ENCODE data around the gene CABP4.

DNA sequence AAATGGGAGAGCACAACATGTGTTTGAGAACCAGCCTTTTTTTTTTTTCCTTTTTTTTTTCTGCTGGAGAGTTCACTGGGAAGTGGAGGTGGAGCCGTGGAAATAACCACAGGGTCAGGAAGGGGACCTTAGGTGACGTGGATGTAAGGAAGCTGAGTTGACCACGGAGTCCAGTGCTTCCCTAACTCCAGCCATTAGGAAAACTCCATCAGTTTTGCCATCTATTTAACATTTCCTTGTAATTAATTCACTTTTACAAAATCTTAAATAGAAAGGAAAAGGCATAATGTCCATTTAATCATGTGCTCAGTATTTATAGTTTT is 54.8 kb downstream of the CABP4 start:
- TF ChIP-seq, protein P1, sequence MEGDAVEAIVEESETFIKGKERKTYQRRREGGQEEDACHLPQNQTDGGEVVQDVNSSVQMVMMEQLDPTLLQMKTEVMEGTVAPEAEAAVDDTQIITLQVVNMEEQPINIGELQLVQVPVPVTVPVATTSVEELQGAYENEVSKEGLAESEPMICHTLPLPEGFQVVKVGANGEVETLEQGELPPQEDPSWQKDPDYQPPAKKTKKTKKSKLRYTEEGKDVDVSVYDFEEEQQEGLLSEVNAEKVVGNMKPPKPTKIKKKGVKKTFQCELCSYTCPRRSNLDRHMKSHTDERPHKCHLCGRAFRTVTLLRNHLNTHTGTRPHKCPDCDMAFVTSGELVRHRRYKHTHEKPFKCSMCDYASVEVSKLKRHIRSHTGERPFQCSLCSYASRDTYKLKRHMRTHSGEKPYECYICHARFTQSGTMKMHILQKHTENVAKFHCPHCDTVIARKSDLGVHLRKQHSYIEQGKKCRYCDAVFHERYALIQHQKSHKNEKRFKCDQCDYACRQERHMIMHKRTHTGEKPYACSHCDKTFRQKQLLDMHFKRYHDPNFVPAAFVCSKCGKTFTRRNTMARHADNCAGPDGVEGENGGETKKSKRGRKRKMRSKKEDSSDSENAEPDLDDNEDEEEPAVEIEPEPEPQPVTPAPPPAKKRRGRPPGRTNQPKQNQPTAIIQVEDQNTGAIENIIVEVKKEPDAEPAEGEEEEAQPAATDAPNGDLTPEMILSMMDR (IDR thresholded peaks at IDR 0.05), result no peak
- TF ChIP-seq POLR2A (IDR thresholded peaks at IDR 0.05), result no peak
- no peak for TF ChIP-seq POLR2AphosphoS5 (IDR thresholded peaks at IDR 0.05; ENCODE audit: insufficient read depth in 1 of 2, low read depth in 1 of 2)
